ENCODE measurements around the gene APOF. TPM values are rescaled to one million over a fixed set of nuclear protein-coding genes. Genes with fewer than 3 reads are reported as not detected.

Gene APOF
- polyA plus RNA-seq, 1 experiment = not detected

- H3K27ac ChIP-seq (ENCODE audit: low read depth, low read length) = no peak overlapping the region
- no peak overlapping the region for H3K4me3 ChIP-seq (ENCODE audit: low read depth, low read length)
- ChIA-PET POLR2A (interaction anchor here (0.6 kb wide), 1 partner anchor 41 kb away, joined by 9 read pairs; no protein-coding TSS in a partner anchor), CTCF (no interaction called here)
- no peak for DNase-seq (ENCODE audit: low read depth, low spot score)
- no peak for TF ChIP-seq CTCF (IDR thresholded peaks at IDR 0.05; ENCODE audit: low read depth, low read length)
- H3K9me3 ChIP-seq (ENCODE audit: control insufficient read depth, insufficient read depth, low read length) = no peaks in the 10 kb centered on the region; the same call in 1 of the 2 replicates
- H3K27me3 ChIP-seq (ENCODE audit: control insufficient read depth, insufficient read depth, low read length) = no peaks in the 10 kb centered on the region
These were observed 41.6 kb downstream of the APOF start for GRCh38 chr12:56321027-56321426.

- Histone ChIP-seq H3K9me3 (ENCODE audit: control insufficient read depth, insufficient read depth, low read length) (no peaks in the 10 kb centered on the region; the same call in 1 of the 2 replicates), H3K4me3 (ENCODE audit: low read depth, low read length) (no peak overlapping the region), H3K27me3 (ENCODE audit: control insufficient read depth, insufficient read depth, low read length) (no peaks in the 10 kb centered on the region), H3K27ac (ENCODE audit: low read depth, low read length) (no peak overlapping the region)
- ChIA-PET POLR2A (interaction anchor here (2.8 kb wide), 1 partner anchor 16 kb away, joined by 13 read pairs; the partner anchor contains the start of gene PAN2), CTCF (interaction anchor here (1.2 kb wide), 1 partner anchor 146 kb away, joined by 4 read pairs; no protein-coding TSS in a partner anchor)
- no peak for TF ChIP-seq CTCF (IDR thresholded peaks at IDR 0.05; ENCODE audit: low read depth, low read length)
- no peak for DNase-seq (ENCODE audit: low read depth, low spot score)
These were observed 45.0 kb downstream of the APOF start for GRCh38 chr12:56317675-56318074.

- TF ChIP-seq CTCF (IDR thresholded peaks at IDR 0.05; ENCODE audit: low read depth, low read length) = no peak
- DNase-seq (ENCODE audit: low read depth, low spot score) = peak; percentile 88
- Histone ChIP-seq H3K4me3 (ENCODE audit: low read depth, low read length) (peak within 1 kb of the TSS; percentile 96), H3K27ac (ENCODE audit: low read depth, low read length) (peak within 1 kb of the TSS; percentile 92), H3K9me3 (ENCODE audit: control insufficient read depth, insufficient read depth, low read length) (no peaks in the 10 kb centered on the region; the same call in 1 of the 2 replicates), H3K27me3 (ENCODE audit: control insufficient read depth, insufficient read depth, low read length) (no peaks in the 10 kb centered on the region)
- ChIA-PET CTCF (interaction anchor here (0.6 to 3.1 kb wide), 6 partner anchors 9 to 441 kb away, joined by 3 to 16 read pairs (median 4); no protein-coding TSS in a partner anchor), POLR2A (interaction anchor here (0.7 to 2.8 kb wide), 18 partner anchors 9 to 321 kb away, joined by 3 to 21 read pairs (median 6); partner anchors contain the start of genes CS, IL23A, PAN2 and RNF41)
These were observed 46.8 kb downstream of the APOF start, which contains the start of gene CNPY2 for GRCh38 chr12:56315622-56316473. Gene CNPY2 (minus strand): TSS chr12:56315988. CDS start chr12:56315217, 771 bp downstream.

- ChIA-PET CTCF (interaction anchor here (0.5 to 3.1 kb wide), 6 partner anchors 43 to 442 kb away, joined by 3 to 16 read pairs (median 4); no protein-coding TSS in a partner anchor), POLR2A (interaction anchor here (0.7 to 2.8 kb wide), 16 partner anchors 10 to 149 kb away, joined by 3 to 21 read pairs (median 6); partner anchors contain the start of genes CS, IL23A, PAN2 and RNF41)
- peak overlapping the region; percentile 96 for H3K4me3 ChIP-seq (ENCODE audit: low read depth, low read length)
- no peaks in the 10 kb centered on the region; the same call in 1 of the 2 replicates for H3K9me3 ChIP-seq (ENCODE audit: control insufficient read depth, insufficient read depth, low read length)
- DNase-seq (ENCODE audit: low read depth, low spot score) = no peak
- peak overlapping the region; percentile 68 for H3K27ac ChIP-seq (ENCODE audit: low read depth, low read length)
- TF ChIP-seq CTCF (IDR thresholded peaks at IDR 0.05; ENCODE audit: low read depth, low read length) = no peak
- no peaks in the 10 kb centered on the region for H3K27me3 ChIP-seq (ENCODE audit: control insufficient read depth, insufficient read depth, low read length)
These were observed 47.4 kb downstream of the APOF start for GRCh38 chr12:56315249-56315621.
